NT2/D1 (cell line): Measurements from ENCODE around the gene CIAO3.

Experiments
- SUZ12 ChIP-seq: IDR thresholded peaks from 2 replicates; pipeline ENCODE4 v1.6.1; 2011; ENCODE audit not compliant: insufficient read length, insufficient read depth; ENCODE audit errors: extremely low read depth
- YY1 ChIP-seq: IDR thresholded peaks from 2 replicates; pipeline ENCODE4 v1.6.1; 2011; ENCODE audit not compliant: insufficient read length, insufficient read depth
- ZNF274 ChIP-seq: IDR thresholded peaks from 2 replicates; pipeline ENCODE4 v1.6.1; 2011; ENCODE audit warnings: mild to moderate bottlenecking, low read depth, low read length

GRCh38 chr16:684961-685696 lies 55.7 kb downstream of the CIAO3 start:
- TF ChIP-seq ZNF274: no peak
- no peak for TF ChIP-seq SUZ12
- no peak for TF ChIP-seq YY1
